ENCODE results near the gene SCD5. TPM values are rescaled to one million over a fixed set of nuclear protein-coding genes. Genes with fewer than 3 reads are reported as not detected.

SCD5 gene
- total RNA-seq, 1 experiment from 2014 or later: 14.9 TPM

DNA sequence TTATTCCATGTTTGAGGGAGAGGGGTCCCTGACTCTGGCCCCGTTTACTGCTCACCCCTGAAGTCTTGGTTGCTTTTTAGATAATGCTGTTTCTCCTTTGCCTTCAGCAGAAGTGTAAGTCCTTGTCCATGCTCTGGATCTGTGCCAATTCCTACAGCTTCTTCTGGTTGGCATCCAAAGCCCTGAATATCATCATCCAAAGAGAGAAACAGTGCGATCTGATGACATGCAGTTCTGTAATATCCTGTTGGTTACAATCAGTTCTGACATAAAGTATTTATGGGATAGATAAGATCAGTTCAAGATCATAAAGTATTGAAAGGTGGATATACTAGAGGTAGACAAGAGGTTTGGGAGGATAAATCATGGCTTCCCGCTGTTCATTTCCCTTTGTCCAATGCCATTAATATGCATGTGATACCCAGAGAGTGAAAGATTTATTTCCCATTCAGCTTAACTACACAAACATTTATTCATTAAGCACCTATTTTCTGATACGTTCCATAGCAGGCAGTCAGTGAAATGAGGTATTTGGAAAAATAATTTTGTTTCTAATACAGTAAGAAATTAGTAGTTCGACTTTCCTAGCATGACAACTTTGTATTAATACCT is 183.7 kb downstream of the SCD5 start:
- Histone ChIP-seq H2AFZ (ENCODE audit: low read length) (no peak overlapping the region), H3K9ac (ENCODE audit: low read length) (no peak overlapping the region), H3K9me3 (ENCODE audit: low read length) (no peaks in the 10 kb centered on the region), H3K4me2 (ENCODE audit: low read depth, low read length, poor library complexity, severe bottlenecking) (no peak overlapping the region), H4K20me1 (ENCODE audit: insufficient read depth, low read depth, low read length) (no peaks in the 10 kb centered on the region), H3K36me3 (ENCODE audit: insufficient read depth, low read length) (no peaks in the 10 kb centered on the region), H3K27me3 (ENCODE audit: low read length) (no peaks in the 10 kb centered on the region), H3K27ac (ENCODE audit: low read length) (no peak overlapping the region), H3K79me2 (ENCODE audit: low read length) (no peaks in the 10 kb centered on the region), H3K4me3 (ENCODE audit: low read length) (no peak overlapping the region), H3K4me1 (ENCODE audit: low read length) (no peaks in the 10 kb centered on the region), H3K9me2 (replicated peaks; ENCODE audit: insufficient read depth, low read length) (no peaks in the 10 kb centered on the region)
- no peak for DNase-seq

DNA sequence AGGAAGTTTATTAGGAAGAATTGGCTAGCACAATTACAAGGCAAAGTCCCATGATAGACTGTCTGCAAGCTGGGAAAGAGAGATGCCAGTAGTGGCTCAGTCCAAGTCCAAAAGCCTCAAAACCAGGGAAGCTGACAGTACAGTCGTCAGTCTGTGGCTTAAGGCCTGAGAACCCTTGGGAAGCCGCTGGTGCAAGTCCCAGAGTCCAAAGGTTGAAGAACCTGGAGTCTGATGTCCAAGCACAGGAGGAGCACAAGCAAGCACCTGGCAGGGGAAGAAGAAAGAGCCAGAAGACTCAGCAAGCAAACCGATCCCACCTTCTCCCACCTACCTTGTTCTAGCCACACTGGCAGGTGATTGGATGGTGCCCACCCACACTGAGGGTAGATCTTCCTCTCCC is 185.5 kb downstream of the SCD5 start:
- no peaks in the 10 kb centered on the region for H3K27me3 ChIP-seq (ENCODE audit: low read length)
- H3K9ac ChIP-seq (ENCODE audit: low read length): no peak overlapping the region
- DNase-seq: no peak
- no peak overlapping the region for H3K4me2 ChIP-seq (ENCODE audit: low read depth, low read length, poor library complexity, severe bottlenecking)
- no peaks in the 10 kb centered on the region for H3K36me3 ChIP-seq (ENCODE audit: insufficient read depth, low read length)
- no peak overlapping the region for H3K4me3 ChIP-seq (ENCODE audit: low read length)
- no peaks in the 10 kb centered on the region for H3K9me2 ChIP-seq (replicated peaks; ENCODE audit: insufficient read depth, low read length)
- no peak overlapping the region for H2AFZ ChIP-seq (ENCODE audit: low read length)
- H4K20me1 ChIP-seq (ENCODE audit: insufficient read depth, low read depth, low read length): no peaks in the 10 kb centered on the region
- no peaks in the 10 kb centered on the region for H3K9me3 ChIP-seq (ENCODE audit: low read length)
- H3K79me2 ChIP-seq (ENCODE audit: low read length): no peaks in the 10 kb centered on the region
- H3K27ac ChIP-seq (ENCODE audit: low read length): no peak overlapping the region
- H3K4me1 ChIP-seq (ENCODE audit: low read length): no peaks in the 10 kb centered on the region

DNA sequence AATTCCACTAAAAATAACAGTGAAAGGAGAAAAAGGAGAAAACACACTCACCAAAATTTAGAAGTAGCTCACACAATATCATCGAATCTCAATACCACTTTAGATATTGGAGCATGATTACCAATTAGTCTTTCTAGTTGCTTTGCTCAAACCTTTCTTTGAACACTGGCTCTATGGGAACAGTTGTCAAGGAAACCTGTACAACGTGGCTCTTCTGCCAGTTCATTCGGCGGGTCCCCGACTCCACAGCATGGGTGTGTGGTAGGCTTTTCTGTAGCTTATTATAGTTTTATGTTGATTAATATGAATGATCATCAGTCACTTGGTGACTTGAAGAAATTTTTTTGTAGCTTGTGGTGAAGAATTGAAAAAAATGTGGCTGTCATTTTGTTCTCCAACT is 186.6 kb downstream of the SCD5 start:
- no peak for DNase-seq
- Histone ChIP-seq H3K4me1 (ENCODE audit: low read length) (no peaks in the 10 kb centered on the region), H3K4me2 (ENCODE audit: low read depth, low read length, poor library complexity, severe bottlenecking) (no peak overlapping the region), H3K27ac (ENCODE audit: low read length) (no peak overlapping the region), H3K79me2 (ENCODE audit: low read length) (no peaks in the 10 kb centered on the region), H3K27me3 (ENCODE audit: low read length) (no peaks in the 10 kb centered on the region), H3K9me2 (replicated peaks; ENCODE audit: insufficient read depth, low read length) (no peaks in the 10 kb centered on the region), H4K20me1 (ENCODE audit: insufficient read depth, low read depth, low read length) (no peaks in the 10 kb centered on the region), H3K9ac (ENCODE audit: low read length) (no peak overlapping the region), H3K9me3 (ENCODE audit: low read length) (no peaks in the 10 kb centered on the region), H2AFZ (ENCODE audit: low read length) (no peak overlapping the region), H3K36me3 (ENCODE audit: insufficient read depth, low read length) (no peaks in the 10 kb centered on the region), H3K4me3 (ENCODE audit: low read length) (no peak overlapping the region)

DNA sequence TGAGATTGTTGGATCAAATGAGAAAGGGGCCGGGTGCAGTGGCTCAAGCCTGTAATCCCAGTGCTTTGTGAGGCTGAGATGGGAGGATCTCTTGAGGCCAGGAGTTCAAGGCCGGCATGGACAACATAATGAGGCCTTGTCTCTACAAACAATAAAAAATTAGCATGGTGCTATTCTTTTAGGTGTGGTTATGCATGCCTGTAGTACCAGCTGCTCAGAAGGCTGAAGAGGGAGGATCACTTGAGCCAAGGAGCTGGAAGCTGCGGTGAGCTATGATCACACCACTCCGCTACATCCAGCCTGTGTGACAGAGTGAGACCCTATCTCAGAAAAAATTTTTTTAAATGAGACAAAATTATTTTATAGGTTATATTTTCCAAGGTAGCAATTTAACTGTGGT is 187.1 kb downstream of the SCD5 start:
- DNase-seq: no peak
- Histone ChIP-seq H2AFZ (ENCODE audit: low read length) (no peak overlapping the region), H3K9ac (ENCODE audit: low read length) (no peak overlapping the region), H3K9me3 (ENCODE audit: low read length) (no peaks in the 10 kb centered on the region), H3K4me1 (ENCODE audit: low read length) (no peaks in the 10 kb centered on the region), H3K36me3 (ENCODE audit: insufficient read depth, low read length) (no peaks in the 10 kb centered on the region), H3K79me2 (ENCODE audit: low read length) (no peaks in the 10 kb centered on the region), H3K4me3 (ENCODE audit: low read length) (no peak overlapping the region), H3K9me2 (replicated peaks; ENCODE audit: insufficient read depth, low read length) (no peaks in the 10 kb centered on the region), H3K4me2 (ENCODE audit: low read depth, low read length, poor library complexity, severe bottlenecking) (no peak overlapping the region), H3K27me3 (ENCODE audit: low read length) (no peaks in the 10 kb centered on the region), H4K20me1 (ENCODE audit: insufficient read depth, low read depth, low read length) (no peaks in the 10 kb centered on the region), H3K27ac (ENCODE audit: low read length) (no peak overlapping the region)

DNA sequence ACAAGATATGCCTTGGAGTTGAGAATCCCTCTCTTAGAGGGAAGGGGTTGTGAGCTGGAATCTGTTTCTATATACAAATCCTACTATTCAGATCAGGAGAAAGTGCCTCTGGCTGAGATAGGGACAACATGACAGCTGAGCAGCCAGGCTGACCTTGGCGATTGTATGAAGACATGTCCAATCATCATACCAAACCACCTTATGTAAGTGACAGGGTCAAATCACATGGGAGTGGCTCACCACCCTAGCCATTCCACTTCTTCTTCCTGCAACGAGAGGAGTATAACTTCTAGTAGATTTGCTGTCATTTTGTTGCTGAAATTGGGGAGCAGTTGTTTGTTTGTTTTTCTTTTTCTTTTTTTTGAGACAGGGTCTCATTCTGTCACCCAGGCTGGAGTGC is 188.6 kb downstream of the SCD5 start:
- Histone ChIP-seq H4K20me1 (ENCODE audit: insufficient read depth, low read depth, low read length) (no peaks in the 10 kb centered on the region), H2AFZ (ENCODE audit: low read length) (no peak overlapping the region), H3K4me3 (ENCODE audit: low read length) (no peak overlapping the region), H3K79me2 (ENCODE audit: low read length) (no peaks in the 10 kb centered on the region), H3K9ac (ENCODE audit: low read length) (no peak overlapping the region), H3K27ac (ENCODE audit: low read length) (no peak overlapping the region), H3K9me3 (ENCODE audit: low read length) (no peaks in the 10 kb centered on the region), H3K27me3 (ENCODE audit: low read length) (no peaks in the 10 kb centered on the region), H3K9me2 (replicated peaks; ENCODE audit: insufficient read depth, low read length) (no peaks in the 10 kb centered on the region), H3K4me2 (ENCODE audit: low read depth, low read length, poor library complexity, severe bottlenecking) (no peak overlapping the region), H3K36me3 (ENCODE audit: insufficient read depth, low read length) (no peaks in the 10 kb centered on the region), H3K4me1 (ENCODE audit: low read length) (no peaks in the 10 kb centered on the region)
- no peak for DNase-seq

DNA sequence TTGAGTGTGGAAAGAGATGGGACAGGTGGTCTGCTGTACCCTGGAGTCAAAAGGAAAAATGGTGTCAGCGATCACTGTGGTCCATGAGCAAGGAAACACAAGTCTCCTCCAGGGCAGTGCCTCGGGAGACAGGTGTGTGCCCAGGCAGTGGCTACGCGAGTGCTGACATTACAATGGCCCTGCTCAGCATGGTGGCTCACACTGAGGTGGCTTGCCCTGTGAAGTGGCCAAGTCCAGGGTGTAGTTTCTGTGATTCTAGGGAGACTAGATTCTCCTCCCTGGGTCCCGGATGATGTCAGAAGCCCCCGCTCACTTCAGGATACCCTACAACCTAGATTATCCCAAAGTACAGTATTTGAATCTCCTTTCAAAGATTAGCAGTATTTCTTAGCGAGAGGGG is 192.0 kb downstream of the SCD5 start:
- H3K9me2 ChIP-seq (replicated peaks; ENCODE audit: insufficient read depth, low read length): no peaks in the 10 kb centered on the region
- no peak for DNase-seq
- H3K27me3 ChIP-seq (ENCODE audit: low read length): no peaks in the 10 kb centered on the region
- no peak overlapping the region for H2AFZ ChIP-seq (ENCODE audit: low read length)
- no peaks in the 10 kb centered on the region for H3K79me2 ChIP-seq (ENCODE audit: low read length)
- no peaks in the 10 kb centered on the region for H3K9me3 ChIP-seq (ENCODE audit: low read length)
- no peak overlapping the region for H3K4me3 ChIP-seq (ENCODE audit: low read length)
- no peak overlapping the region for H3K4me2 ChIP-seq (ENCODE audit: low read depth, low read length, poor library complexity, severe bottlenecking)
- no peaks in the 10 kb centered on the region for H3K4me1 ChIP-seq (ENCODE audit: low read length)
- H4K20me1 ChIP-seq (ENCODE audit: insufficient read depth, low read depth, low read length): no peaks in the 10 kb centered on the region
- H3K36me3 ChIP-seq (ENCODE audit: insufficient read depth, low read length): no peaks in the 10 kb centered on the region
- H3K9ac ChIP-seq (ENCODE audit: low read length): no peak overlapping the region
- H3K27ac ChIP-seq (ENCODE audit: low read length): no peak overlapping the region

DNA sequence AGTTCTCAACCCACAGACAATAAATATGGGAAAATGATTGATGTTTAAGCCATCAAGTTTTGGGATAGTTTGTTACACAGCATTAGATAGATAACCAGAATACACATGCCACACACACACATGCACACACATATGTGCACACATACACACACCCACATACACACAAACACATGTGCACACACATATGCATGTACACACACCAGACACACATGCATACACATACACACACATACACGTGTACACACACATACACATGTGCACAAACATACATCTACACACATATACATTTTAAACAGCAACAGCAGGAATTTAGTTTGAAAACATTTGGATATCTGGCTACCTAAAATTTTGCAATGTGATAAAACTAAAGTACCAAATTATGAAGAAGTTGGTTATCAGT is 194.1 kb downstream of the SCD5 start:
- H3K9me3 ChIP-seq (ENCODE audit: low read length): no peaks in the 10 kb centered on the region
- H4K20me1 ChIP-seq (ENCODE audit: insufficient read depth, low read depth, low read length): no peaks in the 10 kb centered on the region
- DNase-seq: no peak
- no peak overlapping the region for H3K4me2 ChIP-seq (ENCODE audit: low read depth, low read length, poor library complexity, severe bottlenecking)
- no peaks in the 10 kb centered on the region for H3K36me3 ChIP-seq (ENCODE audit: insufficient read depth, low read length)
- H3K9me2 ChIP-seq (replicated peaks; ENCODE audit: insufficient read depth, low read length): no peaks in the 10 kb centered on the region
- H3K4me1 ChIP-seq (ENCODE audit: low read length): no peaks in the 10 kb centered on the region
- H2AFZ ChIP-seq (ENCODE audit: low read length): no peak overlapping the region
- no peak overlapping the region for H3K9ac ChIP-seq (ENCODE audit: low read length)
- H3K4me3 ChIP-seq (ENCODE audit: low read length): no peak overlapping the region
- no peak overlapping the region for H3K27ac ChIP-seq (ENCODE audit: low read length)
- no peaks in the 10 kb centered on the region for H3K79me2 ChIP-seq (ENCODE audit: low read length)
- H3K27me3 ChIP-seq (ENCODE audit: low read length): no peaks in the 10 kb centered on the region

DNA sequence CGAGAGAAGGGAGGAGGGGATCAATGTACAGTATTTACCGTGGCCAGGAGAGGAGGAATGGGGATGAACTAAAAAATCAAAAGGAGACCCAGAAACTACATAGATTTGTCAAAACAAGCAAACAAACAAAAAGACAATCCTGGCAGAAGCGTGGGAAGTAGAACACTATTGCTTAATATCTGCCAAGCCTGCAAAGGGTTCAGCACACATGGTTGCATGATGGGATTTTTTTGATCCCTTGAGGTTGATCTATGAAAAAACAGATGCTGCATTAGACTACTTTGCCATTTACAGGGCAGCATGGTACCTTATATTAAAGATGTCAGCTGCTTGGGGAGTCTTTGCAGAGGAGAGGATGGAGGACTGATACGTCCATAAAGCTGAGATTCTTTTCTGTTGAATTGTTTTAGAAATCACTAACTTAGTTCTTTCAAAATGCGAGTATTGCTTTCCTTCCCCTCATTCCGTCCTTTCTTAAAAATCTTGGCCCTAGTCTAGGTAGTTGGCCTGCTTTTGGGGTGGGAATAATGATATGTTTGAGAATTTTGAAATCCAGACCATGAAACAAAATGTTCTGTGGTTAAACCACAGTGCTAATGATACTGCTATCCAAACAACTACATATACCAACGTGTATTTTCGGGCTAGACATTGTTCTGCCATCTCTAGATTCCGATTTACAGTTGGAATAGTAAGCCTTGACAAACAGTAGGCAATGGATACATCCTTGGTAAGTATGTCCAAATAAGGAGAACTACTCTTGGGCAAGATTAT is 197.2 kb downstream of the SCD5 start:
- Histone ChIP-seq H3K36me3 (ENCODE audit: insufficient read depth, low read length) (no peaks in the 10 kb centered on the region), H3K79me2 (ENCODE audit: low read length) (no peaks in the 10 kb centered on the region), H3K27ac (ENCODE audit: low read length) (no peak overlapping the region), H3K4me3 (ENCODE audit: low read length) (no peak overlapping the region), H3K9me3 (ENCODE audit: low read length) (no peaks in the 10 kb centered on the region), H3K27me3 (ENCODE audit: low read length) (no peaks in the 10 kb centered on the region), H3K4me2 (ENCODE audit: low read depth, low read length, poor library complexity, severe bottlenecking) (no peak overlapping the region), H3K9ac (ENCODE audit: low read length) (no peak overlapping the region), H4K20me1 (ENCODE audit: insufficient read depth, low read depth, low read length) (no peaks in the 10 kb centered on the region), H3K4me1 (ENCODE audit: low read length) (no peaks in the 10 kb centered on the region), H3K9me2 (replicated peaks; ENCODE audit: insufficient read depth, low read length) (no peaks in the 10 kb centered on the region), H2AFZ (ENCODE audit: low read length) (no peak overlapping the region)
- no peak for DNase-seq
